ENCODE results near the gene PCDHGC4. TPM values are rescaled to one million over a fixed set of nuclear protein-coding genes. Genes with fewer than 3 reads are reported as not detected.

PCDHGC4 gene
- total RNA-seq, 2 experiments from 2014 or later, result not detected

DNA sequence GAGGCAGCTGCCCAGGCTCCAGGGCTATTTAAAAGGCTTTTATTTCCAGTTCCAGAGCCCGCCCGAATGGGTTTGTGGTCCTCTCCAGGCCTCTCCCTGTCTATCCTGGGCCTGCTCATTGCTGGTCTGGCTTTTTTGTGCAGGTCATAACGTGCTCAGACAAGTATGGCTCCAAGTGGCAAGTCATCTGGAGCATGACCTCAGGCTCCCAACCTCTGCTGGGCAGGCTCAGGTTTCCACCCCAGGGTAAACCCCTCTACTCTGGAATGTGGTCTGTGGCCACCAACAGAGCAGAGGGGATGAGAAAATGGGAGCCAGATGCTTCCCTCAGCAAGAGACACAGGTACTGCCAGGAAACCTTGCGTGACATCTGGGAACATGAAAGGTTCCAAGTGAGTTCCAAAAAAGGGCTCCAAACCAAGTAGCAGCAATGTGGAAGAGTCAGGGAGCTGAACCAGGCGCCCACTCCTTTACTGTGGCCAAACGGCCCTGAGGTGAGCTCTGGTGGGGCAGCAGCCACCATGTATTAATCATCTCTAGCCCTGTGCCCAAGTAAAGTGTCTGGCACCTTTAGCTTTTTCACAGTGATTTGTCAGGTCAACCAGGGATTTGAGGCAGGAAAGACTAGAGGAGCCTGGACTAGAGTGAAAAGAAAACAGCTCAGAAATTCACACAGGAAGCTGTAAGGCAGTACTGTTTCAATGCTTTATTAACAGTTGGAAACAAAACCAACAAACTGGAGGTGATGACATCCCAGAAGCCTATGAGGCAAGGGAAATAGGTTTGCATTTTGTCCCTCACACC, 29.7 kb downstream of the PCDHGC4 start:
- ChIA-PET CTCF (interaction anchor here (0.8 to 5.3 kb wide), 11 partner anchors 8 to 327 kb away, joined by 3 to 64 read pairs (median 13); partner anchors contain the start of genes PCDHB9, PCDHGA10, PCDHGA11 and PCDHGA12), POLR2A (interaction anchor here (1.1 to 2.3 kb wide), 2 partner anchors 84 to 194 kb away, joined by 4 to 7 read pairs; partner anchors contain the start of genes PCDHGA12 and TAF7)
- H3K9me3 Mint-ChIP-seq (ENCODE audit: insufficient read depth), result no peaks in the 10 kb centered on the region
- peaks cover 33% of the 10 kb centered on the region for H3K4me1 Mint-ChIP-seq (ENCODE audit: low read depth)
- H3K4me3 Mint-ChIP-seq, result no peak overlapping the region
- no peaks in the 10 kb centered on the region for H3K27me3 Mint-ChIP-seq (ENCODE audit: low read depth)
- DNase-seq, result no peak
- peak overlapping the region; percentile 43 for H3K27ac Mint-ChIP-seq
- no peak for ATAC-seq
- H3K36me3 Mint-ChIP-seq (ENCODE audit: low read depth), result peaks cover 44% of the 10 kb centered on the region

DNA sequence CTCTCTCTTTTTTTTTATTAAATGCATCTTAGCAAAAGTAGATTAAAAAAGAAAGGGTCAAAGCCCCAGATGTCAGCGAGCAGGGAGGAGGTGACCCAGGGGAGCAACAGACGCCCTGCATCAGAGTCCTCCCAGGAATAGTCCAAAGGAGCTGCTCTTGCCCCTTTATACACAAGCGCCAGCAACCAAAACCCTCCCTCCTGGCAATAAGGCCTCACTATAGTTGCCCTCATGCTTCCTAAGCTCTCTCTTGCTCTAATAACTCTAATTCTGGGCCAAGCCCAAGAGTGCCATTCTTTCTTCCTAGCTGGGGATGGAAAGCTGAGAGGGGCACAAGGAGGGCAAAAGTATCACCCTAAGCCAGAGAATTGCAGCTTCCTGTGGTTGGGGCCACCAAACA, 30.3 kb downstream of the PCDHGC4 start:
- Mint-ChIP-seq H3K27ac (peak overlapping the region; percentile 4), H3K27me3 (ENCODE audit: low read depth) (no peaks in the 10 kb centered on the region), H3K4me3 (no peak overlapping the region), H3K9me3 (ENCODE audit: insufficient read depth) (no peaks in the 10 kb centered on the region), H3K36me3 (ENCODE audit: low read depth) (peaks cover 50% of the 10 kb centered on the region), H3K4me1 (ENCODE audit: low read depth) (peaks cover 33% of the 10 kb centered on the region)
- no peak for DNase-seq
- no peak for ATAC-seq
- CTCF ChIA-PET, result interaction anchor here (0.8 to 5.3 kb wide), 9 partner anchors 8 to 328 kb away, joined by 3 to 64 read pairs (median 6); partner anchors contain the start of genes HDAC3, PCDHB9, PCDHGA10 and PCDHGA11
- POLR2A ChIA-PET, result no interaction called here

DNA sequence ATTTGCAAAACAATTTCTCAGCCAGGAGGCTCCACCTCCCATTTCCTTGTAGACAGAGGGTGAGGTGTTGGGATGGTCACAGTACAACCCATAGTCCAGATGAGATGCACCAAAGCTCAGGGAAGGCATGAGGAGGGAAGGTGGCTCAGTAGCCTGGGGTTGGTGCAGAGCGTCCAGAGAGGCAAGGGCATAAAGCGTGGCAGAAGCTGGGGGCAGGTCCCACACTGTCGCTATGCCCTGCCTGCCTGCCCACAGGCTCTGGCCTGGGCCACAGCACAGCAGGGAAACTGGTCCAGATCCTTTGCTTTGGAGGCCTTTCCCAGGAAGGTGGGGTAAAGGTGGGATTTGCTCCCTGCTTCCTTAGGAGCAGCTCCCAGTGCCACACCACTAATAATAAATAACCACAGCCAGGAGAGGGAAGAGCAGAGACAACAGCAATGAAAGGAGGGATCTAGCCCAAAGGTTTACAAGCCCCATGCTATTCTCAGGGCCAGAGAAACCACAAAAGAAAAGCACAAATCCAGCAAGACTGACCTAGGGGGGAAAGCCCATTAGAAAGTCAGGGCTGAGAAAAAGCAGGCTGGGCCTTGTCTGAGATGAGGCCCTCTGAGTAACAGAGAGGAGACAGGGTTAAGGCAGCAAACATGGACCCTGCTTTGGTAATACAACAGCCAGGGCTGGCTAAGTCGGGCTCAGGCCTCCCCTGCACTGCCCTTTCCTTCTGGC, 31.3 kb downstream of the PCDHGC4 start:
- no peak for ATAC-seq
- CTCF ChIA-PET, result interaction anchor here (0.8 to 5.3 kb wide), 4 partner anchors 7 to 121 kb away, joined by 3 to 64 read pairs (median 4); partner anchors contain the start of genes HDAC3, PCDHGA12 and RELL2
- peaks cover 58% of the 10 kb centered on the region for H3K36me3 Mint-ChIP-seq (ENCODE audit: low read depth)
- POLR2A ChIA-PET, result no interaction called here
- no peak for DNase-seq
- no peak overlapping the region for H3K27ac Mint-ChIP-seq
- no peaks in the 10 kb centered on the region for H3K27me3 Mint-ChIP-seq (ENCODE audit: low read depth)
- no peak overlapping the region for H3K4me3 Mint-ChIP-seq
- peaks cover 33% of the 10 kb centered on the region for H3K4me1 Mint-ChIP-seq (ENCODE audit: low read depth)
- no peaks in the 10 kb centered on the region for H3K9me3 Mint-ChIP-seq (ENCODE audit: insufficient read depth)

DNA sequence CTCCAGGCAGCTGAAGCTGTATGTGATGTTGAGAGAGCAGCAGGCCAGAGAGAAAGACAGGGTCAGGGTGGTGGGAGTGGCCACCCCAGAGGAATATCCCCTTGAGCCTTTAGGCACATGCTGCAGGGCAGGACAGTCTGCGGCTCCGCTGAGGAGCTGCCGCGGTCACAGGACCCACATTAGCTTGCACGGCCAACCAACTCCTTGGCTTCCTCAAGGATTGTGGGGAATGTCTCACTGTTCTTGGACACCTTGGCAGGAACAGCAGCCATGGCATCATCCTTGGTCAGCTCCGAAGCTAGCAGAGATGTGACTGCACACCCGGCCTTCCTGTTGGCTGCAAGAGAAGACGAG, 31.8 kb downstream of the PCDHGC4 start:
- Mint-ChIP-seq H3K4me1 (ENCODE audit: low read depth) (peaks cover 36% of the 10 kb centered on the region), H3K27me3 (ENCODE audit: low read depth) (no peaks in the 10 kb centered on the region), H3K36me3 (ENCODE audit: low read depth) (peaks cover 64% of the 10 kb centered on the region), H3K27ac (no peak overlapping the region), H3K9me3 (ENCODE audit: insufficient read depth) (no peaks in the 10 kb centered on the region), H3K4me3 (no peak overlapping the region)
- DNase-seq (no peak), ATAC-seq (no peak)
- ChIA-PET POLR2A (no interaction called here), CTCF (interaction anchor here (0.9 to 5.3 kb wide), 2 partner anchors 6 to 86 kb away, joined by 3 to 64 read pairs; partner anchors contain the start of gene PCDHGA12)

DNA sequence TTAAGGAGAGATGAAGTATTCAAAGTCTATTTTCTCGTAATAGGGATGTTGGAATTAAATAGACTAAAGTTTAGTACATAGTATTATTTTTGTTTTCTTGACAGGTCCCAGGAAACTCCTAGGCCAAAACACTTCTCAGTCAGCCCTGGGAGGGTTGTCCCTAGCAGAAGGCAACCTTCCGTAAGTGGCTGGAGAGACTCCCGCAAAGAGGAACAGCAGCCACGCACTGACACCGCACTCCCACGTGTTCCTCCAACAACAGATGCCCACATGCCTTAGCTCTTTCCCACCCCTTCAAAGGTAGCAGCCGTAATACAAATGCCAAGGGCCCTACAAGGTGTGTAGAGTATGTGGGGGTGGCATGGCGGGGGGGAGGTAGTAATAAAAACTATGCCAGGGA, 32.5 kb downstream of the PCDHGC4 start:
- DNase-seq (no peak), ATAC-seq (no peak)
- Mint-ChIP-seq H3K27ac (no peak overlapping the region), H3K9me3 (ENCODE audit: insufficient read depth) (no peaks in the 10 kb centered on the region), H3K4me3 (no peak overlapping the region), H3K4me1 (ENCODE audit: low read depth) (peaks cover 41% of the 10 kb centered on the region), H3K27me3 (ENCODE audit: low read depth) (no peaks in the 10 kb centered on the region), H3K36me3 (ENCODE audit: low read depth) (peaks cover 70% of the 10 kb centered on the region)
- POLR2A ChIA-PET, result no interaction called here
- CTCF ChIA-PET, result interaction anchor here (0.9 kb wide), 1 partner anchor 87 kb away, joined by 3 read pairs; the partner anchor contains the start of gene PCDHGA12

DNA sequence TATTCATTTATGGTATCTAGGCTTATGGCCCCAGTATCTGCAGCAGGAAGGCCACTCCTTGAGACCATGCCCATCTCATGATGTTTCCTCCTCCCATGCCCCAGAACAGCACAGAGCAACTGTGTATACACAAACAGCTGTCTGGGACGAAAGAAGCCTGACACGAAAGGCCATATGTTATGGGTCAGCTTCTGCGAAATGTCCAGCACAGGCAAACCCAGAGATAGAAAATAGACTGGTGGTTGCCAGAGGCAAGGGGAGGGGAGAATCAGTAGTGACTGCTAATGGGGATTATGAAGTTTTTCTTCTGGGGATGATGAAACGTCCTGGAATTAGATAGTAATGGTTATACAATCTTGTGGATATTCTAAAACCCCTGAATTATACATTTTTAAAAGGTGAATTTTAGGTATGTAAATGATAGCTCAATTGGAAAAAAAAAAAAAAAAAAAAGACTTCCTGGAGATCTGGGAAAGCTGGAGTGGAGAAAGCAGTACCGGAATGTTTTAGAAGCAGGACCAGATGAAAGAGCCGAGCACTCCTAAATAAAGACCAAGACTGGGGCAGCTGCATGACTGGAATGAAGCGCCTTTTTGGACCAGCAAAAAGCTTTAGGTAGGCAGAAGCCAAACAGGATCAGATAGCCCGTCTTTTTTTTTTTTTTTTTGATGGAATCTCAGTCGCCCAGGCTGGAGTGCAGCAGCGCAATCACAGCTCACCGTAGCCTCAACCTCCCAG, 33.2 kb downstream of the PCDHGC4 start:
- DNase-seq, result no peak
- no peak overlapping the region for H3K4me3 Mint-ChIP-seq
- H3K27me3 Mint-ChIP-seq (ENCODE audit: low read depth), result no peaks in the 10 kb centered on the region
- no peak overlapping the region for H3K27ac Mint-ChIP-seq
- ATAC-seq, result no peak
- H3K9me3 Mint-ChIP-seq (ENCODE audit: insufficient read depth), result no peaks in the 10 kb centered on the region
- peaks cover 74% of the 10 kb centered on the region for H3K36me3 Mint-ChIP-seq (ENCODE audit: low read depth)
- peaks cover 42% of the 10 kb centered on the region for H3K4me1 Mint-ChIP-seq (ENCODE audit: low read depth)
- POLR2A ChIA-PET, result no interaction called here
- CTCF ChIA-PET, result interaction anchor here (1.2 to 1.4 kb wide), 2 partner anchors 11 to 40 kb away, joined by 4 to 5 read pairs; no protein-coding TSS in a partner anchor

DNA sequence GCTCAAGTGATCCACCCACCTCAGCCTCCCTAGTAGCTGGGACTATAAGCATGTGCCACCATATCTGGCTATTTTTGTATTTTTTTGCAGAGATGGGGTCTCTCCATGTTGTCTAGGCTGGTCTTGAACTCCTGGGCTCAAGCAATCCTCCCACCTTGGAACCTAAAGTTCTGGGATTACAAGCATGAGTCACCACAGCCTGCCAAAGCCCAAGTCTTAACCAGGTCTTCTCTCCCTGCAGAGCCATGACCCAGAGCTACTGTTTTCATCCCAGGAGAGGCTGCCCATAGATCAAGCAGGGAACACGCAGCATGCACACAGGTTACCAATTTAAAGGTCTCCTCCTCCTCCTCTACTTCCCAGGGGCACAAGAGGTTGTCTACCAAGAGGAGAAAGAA, 33.8 kb downstream of the PCDHGC4 start:
- Mint-ChIP-seq H3K36me3 (ENCODE audit: low read depth) (peaks cover 77% of the 10 kb centered on the region), H3K4me1 (ENCODE audit: low read depth) (peaks cover 42% of the 10 kb centered on the region), H3K9me3 (ENCODE audit: insufficient read depth) (no peaks in the 10 kb centered on the region), H3K4me3 (no peak overlapping the region), H3K27ac (no peak overlapping the region), H3K27me3 (ENCODE audit: low read depth) (no peaks in the 10 kb centered on the region)
- POLR2A ChIA-PET, result no interaction called here
- CTCF ChIA-PET, result interaction anchor here (1.2 to 3.6 kb wide), 3 partner anchors 11 to 105 kb away, joined by 4 to 12 read pairs (median 5); partner anchors contain the start of gene PCDHGA10
- no peak for DNase-seq
- ATAC-seq, result no peak

DNA sequence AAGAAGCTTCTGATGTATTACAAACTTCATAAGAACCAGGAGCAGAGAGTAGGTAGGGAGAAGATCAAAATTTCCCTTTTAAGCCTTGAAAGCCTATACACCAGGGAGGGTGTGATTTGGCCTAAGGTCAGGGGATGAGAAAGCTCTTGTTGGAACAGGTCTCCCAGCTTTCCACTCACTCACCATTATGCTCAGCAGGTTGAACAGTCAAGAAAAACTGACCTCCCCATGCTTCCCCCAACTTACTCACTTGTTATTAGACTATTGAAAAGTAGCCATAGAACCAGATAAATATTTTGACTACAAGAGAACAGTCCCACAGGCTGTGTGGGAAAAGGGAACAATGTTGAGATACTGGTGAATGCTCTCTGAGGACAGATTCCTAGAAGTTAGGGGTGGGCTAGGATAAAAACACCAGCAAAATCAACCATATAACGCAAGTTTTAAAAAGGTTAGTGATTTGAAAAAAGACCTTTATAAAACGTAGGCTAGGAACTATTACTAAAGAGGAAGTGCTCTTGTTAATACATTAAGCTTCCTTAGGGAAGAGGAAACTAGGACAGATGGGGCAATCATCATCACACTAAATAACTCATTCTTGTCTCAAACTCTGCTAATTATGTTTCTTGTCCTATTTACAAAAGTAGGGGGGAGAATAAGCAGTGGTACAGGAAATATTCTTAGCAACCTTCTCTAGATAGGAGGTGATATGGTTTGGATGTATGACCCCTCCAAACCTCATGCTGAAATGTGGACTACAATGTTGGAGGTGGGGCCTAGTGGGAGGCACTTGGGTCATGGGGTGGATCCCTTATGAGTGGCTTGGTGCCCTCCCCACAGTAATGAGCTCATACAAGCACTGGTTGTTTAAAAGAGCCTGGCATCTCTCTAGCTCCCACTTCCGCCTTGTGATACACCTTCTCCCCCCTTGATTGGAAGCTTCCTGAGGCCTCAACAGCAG, 35.1 kb downstream of the PCDHGC4 start:
- no peaks in the 10 kb centered on the region for H3K27me3 Mint-ChIP-seq (ENCODE audit: low read depth)
- DNase-seq, result no peak
- peaks cover 33% of the 10 kb centered on the region for H3K4me1 Mint-ChIP-seq (ENCODE audit: low read depth)
- ATAC-seq, result no peak
- H3K4me3 Mint-ChIP-seq, result no peak overlapping the region
- POLR2A ChIA-PET, result no interaction called here
- no peaks in the 10 kb centered on the region for H3K9me3 Mint-ChIP-seq (ENCODE audit: insufficient read depth)
- CTCF ChIA-PET, result interaction anchor here (3.6 to 5.7 kb wide), 2 partner anchors 6 to 107 kb away, joined by 12 to 64 read pairs; partner anchors contain the start of gene PCDHGA10
- no peak overlapping the region for H3K27ac Mint-ChIP-seq
- H3K36me3 Mint-ChIP-seq (ENCODE audit: low read depth), result peaks cover 84% of the 10 kb centered on the region

DNA sequence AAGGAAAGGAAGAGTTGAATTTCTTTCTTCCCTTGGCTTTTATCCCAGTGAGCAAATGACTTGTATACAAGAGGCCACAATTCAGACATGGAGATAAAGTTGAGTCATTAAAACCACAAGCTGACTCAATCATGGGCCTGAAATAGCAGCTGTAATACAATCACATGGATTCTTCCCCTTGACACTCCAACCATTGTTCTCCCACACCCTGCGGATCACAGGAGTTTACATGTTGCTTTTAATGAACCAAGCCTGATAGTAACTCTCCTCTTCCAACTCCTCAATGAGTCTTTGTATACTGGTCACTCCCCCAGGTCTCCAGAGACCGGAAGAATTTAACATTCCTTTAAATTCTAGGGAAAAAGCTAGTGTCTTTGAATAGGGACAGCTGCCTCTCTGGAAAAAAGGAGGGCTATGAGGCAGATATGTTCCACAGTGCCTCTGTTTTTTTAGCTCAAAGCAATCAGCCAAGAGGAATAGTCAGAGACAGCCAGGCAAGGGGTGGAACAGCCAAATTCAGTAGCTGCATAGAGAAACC, 36.5 kb downstream of the PCDHGC4 start:
- Mint-ChIP-seq H3K9me3 (ENCODE audit: insufficient read depth) (no peaks in the 10 kb centered on the region), H3K27ac (no peak overlapping the region), H3K27me3 (ENCODE audit: low read depth) (no peaks in the 10 kb centered on the region), H3K4me1 (ENCODE audit: low read depth) (peaks cover 33% of the 10 kb centered on the region), H3K4me3 (no peak overlapping the region), H3K36me3 (ENCODE audit: low read depth) (peaks cover 92% of the 10 kb centered on the region)
- no peak for DNase-seq
- CTCF ChIA-PET, result interaction anchor here (0.8 to 5.7 kb wide), 10 partner anchors 7 to 161 kb away, joined by 3 to 64 read pairs (median 9); partner anchors contain the start of genes PCDHGA10, PCDHGA11, PCDHGA12 and PCDHGB2
- no peak for ATAC-seq
- POLR2A ChIA-PET, result interaction anchor here (0.6 kb wide), 1 partner anchor 194 kb away, joined by 3 read pairs; no protein-coding TSS in a partner anchor

DNA sequence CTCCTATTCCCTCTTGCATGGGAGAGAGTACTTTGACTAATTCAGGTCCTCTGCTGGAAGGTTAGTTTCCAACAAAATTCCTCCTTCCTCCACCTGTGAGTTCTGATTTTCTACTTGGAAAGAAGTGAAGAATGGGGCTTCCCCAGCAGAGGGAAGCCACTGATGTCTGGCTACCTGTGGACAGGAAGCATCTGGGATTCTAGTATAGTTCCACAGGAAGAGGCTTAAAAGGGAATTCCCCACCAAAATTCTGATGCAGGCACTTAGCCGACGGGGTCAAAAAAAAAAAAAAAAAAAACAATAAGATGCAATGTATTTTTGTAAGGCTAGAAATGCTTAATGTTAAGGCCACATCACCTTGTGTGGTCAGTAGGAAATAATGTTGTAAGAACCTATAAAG, 37.5 kb downstream of the PCDHGC4 start:
- Mint-ChIP-seq H3K27ac (no peak overlapping the region), H3K36me3 (ENCODE audit: low read depth) (peaks cover 91% of the 10 kb centered on the region), H3K9me3 (ENCODE audit: insufficient read depth) (no peaks in the 10 kb centered on the region), H3K4me1 (ENCODE audit: low read depth) (peaks cover 32% of the 10 kb centered on the region), H3K27me3 (ENCODE audit: low read depth) (no peaks in the 10 kb centered on the region), H3K4me3 (no peak overlapping the region)
- ATAC-seq (no peak), DNase-seq (no peak)
- POLR2A ChIA-PET, result no interaction called here
- CTCF ChIA-PET, result interaction anchor here (1.6 to 5.7 kb wide), 12 partner anchors 8 to 202 kb away, joined by 4 to 64 read pairs (median 12); partner anchors contain the start of genes PCDHGA10, PCDHGA11, PCDHGA12 and PCDHGB5
